HepG2 (cell line): Measurements from ENCODE around the gene ZNF419. TPM values are rescaled to one million over a fixed set of nuclear protein-coding genes. Genes with fewer than 3 reads are reported as not detected.

Source experiments
- CBX5 ChIP-seq: sonication (generic); formaldehyde crosslinking; IDR thresholded peaks from 2 replicates; pipeline ENCODE4 v1.4.0; 2020; ENCODE audit warnings: missing genetic modification reagents, borderline replicate concordance
- CCDC6 ChIP-seq: sonication (generic); formaldehyde crosslinking; IDR thresholded peaks from 2 replicates; pipeline ENCODE4 v1.8.1; 2022; ENCODE audit warnings: mild to moderate bottlenecking, missing genetic modification reagents, moderate library complexity
- CREB3 ChIP-seq: sonication (generic); formaldehyde crosslinking; IDR thresholded peaks from 2 replicates; pipeline ENCODE4 v1.5.0; 2020; ENCODE audit warnings: missing genetic modification reagents
- FOSL2 ChIP-seq: sonication (generic); formaldehyde crosslinking; IDR thresholded peaks from 2 replicates; pipeline ENCODE4 v1.4.0; 2020; ENCODE audit warnings: missing genetic modification reagents
- FOXO1 ChIP-seq: sonication (generic); formaldehyde crosslinking; IDR thresholded peaks from 2 replicates; pipeline ENCODE4 v1.4.0; 2020; ENCODE audit warnings: missing genetic modification reagents
- IRF2 ChIP-seq: IDR thresholded peaks from 2 replicates; pipeline ENCODE4 v1.6.1; 2018; ENCODE audit warnings: missing genetic modification reagents, missing compliant biosample characterization
- ISL2 ChIP-seq: sonication (generic); formaldehyde crosslinking; IDR thresholded peaks from 2 replicates; pipeline ENCODE4 v1.5.0; 2020; ENCODE audit warnings: missing genetic modification reagents
- NRL ChIP-seq: sonication (generic); formaldehyde crosslinking; IDR thresholded peaks from 2 replicates; pipeline ENCODE4 v1.5.0; 2020; ENCODE audit warnings: missing genetic modification reagents, mild to moderate bottlenecking, moderate library complexity, borderline replicate concordance
- SNAPC5 ChIP-seq: sonication (generic); formaldehyde crosslinking; IDR thresholded peaks from 2 replicates; pipeline ENCODE4 v1.8.1; 2023; ENCODE audit warnings: mild to moderate bottlenecking, missing genetic modification reagents, borderline replicate concordance
- SPEN ChIP-seq: sonication (generic); formaldehyde crosslinking; IDR thresholded peaks from 2 replicates; pipeline ENCODE4 v1.5.1; 2020; ENCODE audit warnings: low read depth, mild to moderate bottlenecking, missing genetic modification reagents
- TARDBP ChIP-seq: sonication (generic); formaldehyde crosslinking; IDR thresholded peaks from 2 replicates; pipeline ENCODE4 v1.8.0; 2022; ENCODE audit warnings: mild to moderate bottlenecking, missing genetic modification reagents
- TRIM24 ChIP-seq: sonication (generic); formaldehyde crosslinking; IDR thresholded peaks from 2 replicates; pipeline ENCODE4 v1.8.0; 2022; ENCODE audit warnings: mild to moderate bottlenecking, missing genetic modification reagents
- UBTF ChIP-seq: sonication (generic); formaldehyde crosslinking; IDR thresholded peaks from 2 replicates; pipeline ENCODE4 v1.4.0; 2020; ENCODE audit warnings: mild to moderate bottlenecking, missing genetic modification reagents
- ZBTB38 ChIP-seq: sonication (generic); formaldehyde crosslinking; IDR thresholded peaks from 2 replicates; pipeline ENCODE4 v1.5.1; 2020; ENCODE audit warnings: mild to moderate bottlenecking, missing genetic modification reagents
- ZBTB7B ChIP-seq: sonication (generic); formaldehyde crosslinking; IDR thresholded peaks from 2 replicates; pipeline ENCODE4 v1.4.0; 2020; ENCODE audit warnings: missing genetic modification reagents
- ZFY ChIP-seq: sonication (generic); formaldehyde crosslinking; IDR thresholded peaks from 2 replicates; pipeline ENCODE4 v1.4.0; 2020; ENCODE audit warnings: missing genetic modification reagents
- ZNF276 ChIP-seq: sonication (generic); formaldehyde crosslinking; IDR thresholded peaks from 2 replicates; pipeline ENCODE4 v1.4.0; 2020; ENCODE audit warnings: mild to moderate bottlenecking, low read depth, missing genetic modification reagents
- ZNF574 ChIP-seq: sonication (generic); formaldehyde crosslinking; IDR thresholded peaks from 2 replicates; pipeline ENCODE4 v1.4.0; 2020; ENCODE audit warnings: missing genetic modification reagents
- ZNF749 ChIP-seq: sonication (generic); formaldehyde crosslinking; IDR thresholded peaks from 2 replicates; pipeline ENCODE4 v1.8.0; 2022; ENCODE audit warnings: mild to moderate bottlenecking, missing genetic modification reagents, moderate library complexity, borderline replicate concordance
- ZNF792 ChIP-seq: IDR thresholded peaks from 2 replicates; pipeline ENCODE4 v1.6.1; 2016
- polyA plus RNA-seq, 8 experiments: library from polyadenylated mRNA; depleted of rRNA in 3 of 8; stranded (reverse) in 7 of 8; unstranded in 1 of 8; fragments of >200 nt; fragmentation: Illumina TruSeq in 4 of 8; extraction: Trizol in 4 of 8; gene quantifications; 2 replicates each; pipeline versions ENCODE4 v1.2.1 to v1.2.3, GENCODE V29; 2011 to 2016; ENCODE audit warnings: low read depth in 4 of 8, missing spikeins in 1 of 8, mixed read lengths in 1 of 8; ENCODE audit not compliant: insufficient read depth in 1 of 8
- total RNA-seq, 5 experiments: library from RNA; depleted of rRNA; stranded (reverse); fragments of >200 nt; fragmentation: Illumina TruSeq; extraction: Trizol; gene quantifications; 2 replicates each; pipeline ENCODE4 v1.2.3, GENCODE V29; 2016; ENCODE audit warnings: low read depth in 1 of 5

Gene ZNF419
- total and polyA plus RNA-seq, 2 of the 13 experiments (the other 11 are each of a cell fraction or from before 2014, with no cell fraction given): 8.5 to 8.8 TPM

- TF ChIP-seq ISL2 (CRISPR knock-in tag) (0 out of 2 replicates have a peak, but pooled peaks have one; percentile 38), FOXO1 (CRISPR knock-in tag) (peak; percentile 44; the same call in 1 of the 2 replicates), ZFY (CRISPR knock-in tag) (peak; percentile 85), SPEN (CRISPR knock-in tag) (peak; percentile 94), ZNF574 (peak; percentile 90), UBTF (CRISPR knock-in tag) (peak; percentile 98), CREB3 (CRISPR knock-in tag) (0 out of 2 replicates have a peak, but pooled peaks have one; percentile 54), TARDBP (CRISPR knock-in tag) (peak; percentile 14; the same call in 1 of the 2 replicates), FOSL2 (CRISPR knock-in tag) (0 out of 2 replicates have a peak, but pooled peaks have one; percentile 29), SNAPC5 (CRISPR knock-in tag) (no peak), NRL (CRISPR knock-in tag) (peak; percentile 17; the same call in 1 of the 2 replicates), ZBTB38 (CRISPR knock-in tag) (peak; percentile 84), IRF2 (CRISPR knock-in tag) (peak; percentile 97), CBX5 (CRISPR knock-in tag) (peak; percentile 75), ZNF749 (CRISPR knock-in tag) (peak; percentile 43; the same call in 1 of the 2 replicates), CCDC6 (peak; percentile 50; the same call in 1 of the 2 replicates), ZNF276 (CRISPR knock-in tag) (0 out of 2 replicates have a peak, but pooled peaks have one; percentile 47), TRIM24 (CRISPR knock-in tag) (no peak), ZBTB7B (CRISPR knock-in tag) (peak; percentile 89), ZNF792 (CRISPR knock-in tag) (peak; percentile 77; the same call in 1 of the 2 replicates)
Observed at GRCh38 chr19:57527136-57527881, 39.8 kb downstream of the ZNF419 start, which contains the start of gene ZNF549 (continued).
